HG03095 (cell line): ENCODE measurements around the gene CBX4.

Source experiments
- ATAC-seq: cut with Tn5 transposase; IDR thresholded peaks from one replicate; pipeline ENCODE4 v1.9.1; 2021; ENCODE audit warnings: moderate library complexity; ENCODE audit not compliant: unreplicated experiment

CBX4 gene

DNA sequence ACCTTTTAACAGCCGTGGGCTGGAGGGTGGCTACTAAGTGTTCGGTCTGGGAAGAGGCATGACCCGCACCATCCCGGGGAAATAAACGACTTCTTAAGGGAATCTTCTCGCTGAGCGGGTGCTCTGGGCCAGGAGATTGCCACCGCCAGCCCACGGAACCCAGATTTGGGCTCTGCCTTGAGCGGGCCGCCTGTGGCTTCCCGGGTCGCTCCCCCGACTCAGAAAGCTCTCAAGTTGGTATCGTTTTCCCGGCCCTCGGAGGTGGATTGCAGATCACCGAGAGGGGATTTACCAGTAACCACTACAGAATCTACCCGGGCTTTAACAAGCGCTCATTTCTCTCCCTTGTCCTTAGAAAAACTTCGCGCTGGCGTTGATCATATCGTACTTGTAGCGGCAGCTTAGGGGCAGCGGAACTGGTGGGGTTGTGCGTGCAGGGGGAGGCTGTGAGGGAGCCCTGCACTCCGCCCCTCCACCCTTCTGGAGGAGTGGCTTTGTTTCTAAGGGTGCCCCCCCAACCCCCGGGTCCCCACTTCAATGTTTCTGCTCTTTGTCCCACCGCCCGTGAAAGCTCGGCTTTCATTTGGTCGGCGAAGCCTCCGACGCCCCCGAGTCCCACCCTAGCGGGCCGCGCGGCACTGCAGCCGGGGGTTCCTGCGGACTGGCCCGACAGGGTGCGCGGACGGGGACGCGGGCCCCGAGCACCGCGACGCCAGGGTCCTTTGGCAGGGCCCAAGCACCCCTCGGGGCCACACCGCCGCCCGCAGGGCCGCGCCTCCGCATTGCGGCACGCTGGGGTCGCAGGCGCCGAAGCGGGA, 3.6 kb upstream of the CBX4 start:
- ATAC-seq: no peak

DNA sequence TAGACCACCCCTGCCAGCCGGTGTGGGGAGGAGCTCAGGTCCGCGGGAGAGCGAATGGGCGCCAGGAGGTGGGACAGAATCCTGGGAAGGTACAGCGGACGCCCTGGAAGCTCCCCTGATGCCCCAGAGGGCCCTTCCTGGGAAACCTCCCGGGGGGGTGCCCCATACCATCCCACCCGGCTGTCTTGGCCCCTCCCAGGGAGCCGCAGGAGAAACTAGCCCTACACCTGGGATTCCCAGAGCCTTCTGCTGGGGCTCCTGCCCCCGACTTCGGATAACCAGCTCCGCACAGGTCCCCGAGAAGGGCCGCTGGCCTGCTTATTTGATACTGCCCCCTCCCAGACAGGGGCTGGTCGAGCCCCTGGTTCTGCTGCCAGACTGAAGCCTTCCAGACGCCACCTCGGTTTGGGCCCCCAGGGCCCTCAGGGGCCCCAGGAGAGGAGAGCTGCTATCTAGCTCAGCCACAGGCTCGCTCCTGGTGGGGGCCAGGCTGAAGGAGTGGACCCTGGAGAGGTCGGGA, 3.0 kb upstream of the CBX4 start:
- no peak for ATAC-seq

DNA sequence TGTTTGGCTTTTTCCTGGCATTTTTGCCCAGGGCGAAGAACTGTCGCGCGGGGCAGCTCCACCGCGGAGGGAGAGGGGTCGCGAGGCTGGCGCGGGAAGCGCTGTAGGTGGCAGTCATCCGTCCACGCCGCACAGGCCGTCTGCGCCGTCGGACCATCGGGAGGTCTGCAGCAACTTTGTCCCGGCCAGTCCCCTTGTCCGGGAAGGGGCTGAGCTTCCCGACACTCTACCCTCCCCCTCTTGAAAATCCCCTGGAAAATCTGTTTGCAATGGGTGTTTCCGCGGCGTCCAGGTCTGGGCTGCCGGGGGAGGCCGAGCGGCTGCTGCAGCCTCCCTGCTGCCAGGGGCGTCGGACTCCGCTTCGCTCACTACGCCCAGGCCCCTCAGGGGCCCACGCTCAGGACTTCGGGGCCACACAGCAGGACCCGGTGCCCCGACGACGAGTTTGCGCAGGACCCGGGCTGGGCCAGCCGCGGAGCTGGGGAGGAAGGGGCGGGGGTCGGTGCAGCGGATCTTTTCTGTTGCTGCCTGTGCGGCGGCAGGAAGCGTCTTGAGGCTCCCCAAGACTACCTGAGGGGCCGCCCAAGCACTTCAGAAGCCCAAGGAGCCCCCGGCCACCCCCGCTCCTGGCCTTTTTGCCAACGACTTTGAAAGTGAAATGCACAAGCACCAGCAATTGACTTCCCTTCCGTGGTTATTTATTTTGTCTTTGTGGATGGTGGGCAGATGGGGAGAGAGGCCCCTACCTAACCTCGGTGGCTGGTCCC, 2.3 kb upstream of the CBX4 start:
- ATAC-seq: no peak

DNA sequence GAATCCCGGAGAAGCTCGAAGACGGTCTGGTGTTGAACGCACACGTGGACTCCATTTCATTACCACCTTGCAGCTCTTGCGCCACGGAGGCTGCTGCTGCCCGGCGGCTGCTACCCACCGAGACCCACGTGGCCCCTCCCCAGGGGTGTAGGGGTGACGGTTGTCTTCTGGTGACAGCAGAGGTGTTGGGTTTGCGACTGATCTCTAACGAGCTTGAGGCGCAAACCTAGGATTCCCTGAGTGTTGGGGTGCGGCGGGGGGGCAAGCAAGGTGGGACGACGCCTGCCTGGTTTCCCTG, 1.7 kb upstream of the CBX4 start:
- ATAC-seq: no peak

DNA sequence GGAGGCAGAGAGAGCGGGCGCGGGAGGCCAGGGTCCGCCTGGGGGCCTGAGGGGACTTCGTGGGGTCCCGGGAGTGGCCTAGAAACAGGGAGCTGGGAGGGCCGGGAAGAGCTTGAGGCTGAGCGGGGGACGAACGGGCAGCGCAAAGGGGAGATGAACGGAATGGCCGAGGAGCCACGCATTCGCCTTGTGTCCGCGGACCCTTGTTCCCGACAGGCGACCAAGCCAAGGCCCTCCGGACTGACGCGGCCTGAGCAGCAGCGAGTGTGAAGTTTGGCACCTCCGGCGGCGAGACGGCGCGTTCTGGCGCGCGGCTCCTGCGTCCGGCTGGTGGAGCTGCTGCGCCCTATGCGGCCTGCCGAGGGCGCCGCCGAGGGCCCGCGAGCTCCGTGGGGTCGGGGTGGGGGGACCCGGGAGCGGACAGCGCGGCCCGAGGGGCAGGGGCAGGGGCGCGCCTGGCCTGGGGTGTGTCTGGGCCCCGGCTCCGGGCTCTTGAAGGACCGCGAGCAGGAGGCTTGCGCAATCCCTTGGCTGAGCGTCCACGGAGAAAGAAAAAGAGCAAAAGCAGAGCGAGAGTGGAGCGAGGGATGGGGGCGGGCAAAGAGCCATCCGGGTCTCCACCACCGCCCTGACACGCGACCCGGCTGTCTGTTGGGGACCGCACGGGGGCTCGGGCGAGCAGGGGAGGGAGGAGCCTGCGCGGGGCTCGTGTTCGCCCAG, 1.2 kb upstream of the CBX4 start:
- ATAC-seq: no peak

DNA sequence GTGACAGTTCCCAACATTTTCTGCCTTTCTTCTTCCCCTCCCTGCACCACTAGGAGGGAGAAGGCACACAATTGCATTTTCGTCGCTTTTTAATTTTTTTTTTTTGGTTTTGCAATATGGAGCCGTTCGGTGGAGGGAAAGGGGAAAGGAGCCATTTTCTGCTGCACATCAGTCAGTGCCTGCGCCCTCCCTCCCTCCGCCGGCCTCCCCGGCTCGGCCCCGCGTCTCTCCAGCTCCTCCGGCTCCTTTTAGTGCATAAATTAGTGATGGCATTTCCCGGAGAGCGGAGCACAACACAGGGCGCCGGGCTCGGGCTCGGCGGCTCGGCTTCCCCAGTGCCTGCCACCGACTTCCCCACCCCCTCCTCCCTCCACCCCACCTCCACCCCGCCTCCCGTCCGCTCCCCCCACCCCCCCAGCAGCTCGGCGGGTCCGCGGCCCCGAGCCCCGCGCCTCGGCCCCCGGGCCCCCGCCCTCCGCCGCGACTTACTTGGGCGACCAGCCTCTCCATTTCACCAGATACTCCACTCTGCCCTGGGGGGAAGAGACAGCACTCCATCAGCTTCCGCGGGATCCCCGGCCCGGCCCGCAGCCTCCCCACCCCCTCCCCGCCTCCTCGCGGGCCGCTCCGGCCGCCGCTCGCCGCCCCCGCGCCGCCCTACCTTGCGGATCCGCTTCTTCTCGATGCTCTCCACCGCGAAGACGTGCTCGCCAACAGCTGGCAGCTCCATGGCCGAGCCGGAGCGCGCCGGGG, 542 bp downstream of the CBX4 start:
- peak; percentile 16 for ATAC-seq

DNA sequence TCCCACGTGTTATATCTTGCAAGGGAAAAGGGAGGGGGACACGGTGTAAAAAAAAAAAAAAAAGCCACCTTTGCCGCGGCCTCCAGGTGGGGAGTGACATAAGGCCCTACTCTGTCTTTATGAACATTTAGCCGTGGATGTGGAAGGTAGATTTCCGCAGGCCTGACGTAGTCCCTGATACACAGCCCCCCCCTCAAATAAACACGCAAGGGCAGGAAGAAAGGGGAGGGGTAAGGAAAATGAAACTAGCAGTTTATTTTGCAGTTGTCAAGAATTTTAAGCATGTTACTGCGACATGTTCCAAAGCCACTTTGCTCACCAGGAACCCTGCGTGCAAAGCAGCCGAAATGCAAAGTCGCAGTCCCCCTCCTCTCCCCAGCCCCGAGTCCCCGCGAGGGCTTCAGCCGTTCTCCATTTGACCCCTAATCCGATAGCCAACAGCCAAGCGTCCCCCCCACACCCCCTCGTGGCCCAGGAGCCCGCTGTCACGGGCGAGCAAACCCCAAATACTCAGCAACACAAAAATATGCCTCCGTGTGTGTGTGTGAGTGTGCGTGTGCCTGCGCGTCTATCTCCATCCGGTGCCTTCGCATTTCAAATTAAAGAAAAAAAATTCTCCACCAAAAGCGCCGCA, 1.2 kb downstream of the CBX4 start:
- ATAC-seq: no peak

- no peak for ATAC-seq
These were observed 2.0 kb downstream of the CBX4 start for GRCh38 chr17:79836972-79837887.

DNA sequence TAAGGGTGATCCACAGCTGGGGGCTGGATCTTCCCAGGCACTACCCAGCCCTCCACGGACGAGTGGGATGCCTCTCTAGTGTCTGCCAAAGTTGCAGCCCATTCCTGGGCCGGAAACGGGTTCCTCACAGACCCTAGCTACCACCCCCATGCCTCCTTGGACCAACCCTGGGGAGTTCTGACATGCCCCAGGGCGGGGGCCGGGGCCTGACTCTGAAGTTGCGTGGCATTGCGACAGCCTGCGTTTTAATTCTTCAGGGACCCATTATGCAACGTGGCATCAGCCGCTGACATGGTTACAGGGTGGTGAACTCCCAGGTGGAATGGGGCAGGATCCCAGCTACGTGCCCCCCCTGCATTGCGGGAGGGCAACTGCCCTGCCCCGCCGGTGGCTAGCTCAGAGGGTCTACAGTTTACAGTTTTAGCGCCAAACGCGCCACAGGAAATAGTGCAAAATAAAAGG, 2.7 kb downstream of the CBX4 start:
- ATAC-seq: no peak

DNA sequence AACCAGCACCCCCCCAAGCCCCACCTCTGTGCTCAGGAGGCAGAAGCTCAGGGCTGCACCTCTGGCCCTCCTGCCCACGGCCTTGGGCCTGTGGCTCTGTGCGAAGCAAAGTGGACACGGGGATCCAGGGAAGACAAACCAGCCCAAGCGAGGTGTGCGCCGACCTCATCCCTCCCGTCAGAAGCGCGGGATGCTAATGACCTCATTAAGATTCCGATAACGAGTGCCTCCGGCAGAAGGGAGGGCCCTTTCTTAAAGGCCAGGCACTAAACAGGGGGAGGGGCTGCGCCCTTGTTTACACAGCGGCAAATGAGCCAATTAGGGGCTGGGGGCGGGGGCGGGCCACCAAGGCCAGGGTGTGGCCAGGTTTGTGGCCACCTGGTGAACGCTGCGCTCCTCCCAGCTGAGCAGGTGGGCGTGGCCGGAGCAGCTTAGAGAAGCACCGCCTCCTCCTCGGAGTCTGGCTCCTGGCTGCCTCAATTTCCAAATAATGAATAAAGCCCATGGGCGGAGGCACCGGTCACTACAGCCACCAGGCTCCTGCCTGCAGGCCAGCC, 3.2 kb downstream of the CBX4 start:
- ATAC-seq: no peak

- no peak for ATAC-seq
These were observed 3.8 kb downstream of the CBX4 start for GRCh38 chr17:79835470-79835899.

GRCh38 chr17:79834565-79835469, 4.4 kb downstream of the CBX4 start:
- ATAC-seq: no peak

GRCh38 chr17:79833744-79834564, 5.3 kb downstream of the CBX4 start:
- ATAC-seq: no peak

- no peak for ATAC-seq
These were observed 6.2 kb downstream of the CBX4 start for GRCh38 chr17:79833110-79833450.

GRCh38 chr17:79832218-79833109, 6.8 kb downstream of the CBX4 start:
- ATAC-seq: no peak
